Fibroblast of peridontal ligament (primary cell): ENCODE results near the gene WNT8A.
"Not testable (repeated sequence)": the region's sequence is repeated elsewhere in the genome, so short reads cannot be mapped to it uniquely, and the experiment has no call there.

ENCODE experiments used
- DNase-seq: peaks from one replicate; pipeline ENCODE4 v3.0.0-alpha.2; 2010; ENCODE audit errors: extremely low read depth

WNT8A gene

GRCh38 chr5:138083702-138084101 lies at the start of gene WNT8A:
TSS of gene WNT8A (plus strand) at chr5:138084033. CDS start at chr5:138084128, 95 bp downstream.
- no peak for DNase-seq

DNA sequence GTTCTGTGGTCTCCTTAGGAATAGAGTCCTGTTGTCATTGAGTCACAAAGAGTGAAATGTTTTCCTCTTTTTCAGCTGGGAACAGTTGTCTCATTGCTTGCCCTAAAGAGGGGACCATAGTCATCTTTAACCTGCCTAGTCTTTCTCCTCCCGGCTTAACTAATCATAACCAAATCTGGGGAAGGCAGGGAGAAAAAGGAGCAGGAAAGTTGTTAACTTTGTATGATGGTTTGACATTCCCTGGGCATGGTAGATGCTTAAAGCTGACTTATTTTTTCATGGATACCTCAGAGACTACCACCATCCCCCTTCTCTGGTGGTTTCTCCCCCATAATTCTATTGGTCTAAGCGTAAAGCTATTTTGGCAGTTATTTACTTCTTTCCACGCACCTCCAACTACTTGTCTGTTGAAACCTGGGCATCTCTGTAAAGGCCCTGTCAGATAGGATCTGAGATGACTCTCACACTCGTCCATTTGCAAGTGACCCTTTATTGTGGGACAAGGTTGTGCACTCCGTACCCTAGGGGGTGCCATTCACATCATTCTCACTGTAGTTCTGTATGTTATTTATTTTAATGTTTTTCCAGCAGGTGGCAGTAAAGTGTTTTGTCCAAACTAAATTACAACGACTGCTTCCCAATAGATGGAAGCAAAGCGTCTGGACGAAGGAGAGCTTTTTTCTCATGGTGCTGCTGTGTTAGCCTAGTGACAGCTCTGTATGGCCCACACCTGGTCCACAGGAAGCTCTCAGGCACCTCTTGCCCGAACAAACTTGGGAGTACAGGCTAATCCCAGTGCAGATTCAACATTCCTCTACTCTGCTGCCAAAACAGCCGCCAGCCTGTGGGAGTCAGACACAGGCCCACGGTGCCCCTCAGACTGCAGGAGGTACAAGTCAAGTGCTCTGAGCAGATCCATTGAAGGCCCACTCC lies 48.0 kb upstream of the WNT8A start:
- DNase-seq: peak; percentile 92

- no peak for DNase-seq
These were observed 46.6 kb upstream of the WNT8A start for GRCh38 chr5:138037271-138037670.

DNA sequence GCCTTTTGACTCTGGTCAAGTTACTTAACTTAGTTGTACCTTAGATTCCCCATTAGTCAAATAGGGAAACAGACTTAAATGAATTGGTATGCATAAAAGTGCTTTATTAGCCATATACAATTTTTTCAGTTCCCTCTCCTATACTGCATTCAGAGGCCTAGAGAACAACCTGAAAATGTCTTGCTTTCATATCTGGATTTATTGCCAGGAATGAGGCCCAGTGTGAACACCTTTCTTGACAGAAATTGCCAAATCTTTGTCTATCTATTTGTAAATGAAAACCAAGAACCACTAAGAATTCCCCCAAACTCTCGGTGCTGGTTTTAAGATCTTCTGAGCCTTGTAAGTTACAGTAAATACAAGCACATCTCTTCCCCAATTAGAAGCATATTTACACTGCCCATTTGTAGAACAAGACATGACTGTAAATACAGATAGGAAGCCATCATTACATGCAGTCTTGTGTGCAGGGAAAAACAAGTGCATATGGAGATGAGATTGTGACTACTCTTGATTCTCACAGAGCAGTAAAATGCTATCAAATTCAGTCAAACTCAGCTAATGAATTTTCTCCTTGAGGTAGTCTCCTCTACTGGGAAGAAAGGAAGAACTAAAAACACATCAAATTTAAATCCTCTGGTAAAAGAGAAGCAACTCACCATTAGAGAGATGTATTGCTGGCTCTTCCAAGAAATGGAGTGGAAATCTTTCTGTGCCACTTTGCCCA lies 45.8 kb upstream of the WNT8A start:
- no peak for DNase-seq

DNA sequence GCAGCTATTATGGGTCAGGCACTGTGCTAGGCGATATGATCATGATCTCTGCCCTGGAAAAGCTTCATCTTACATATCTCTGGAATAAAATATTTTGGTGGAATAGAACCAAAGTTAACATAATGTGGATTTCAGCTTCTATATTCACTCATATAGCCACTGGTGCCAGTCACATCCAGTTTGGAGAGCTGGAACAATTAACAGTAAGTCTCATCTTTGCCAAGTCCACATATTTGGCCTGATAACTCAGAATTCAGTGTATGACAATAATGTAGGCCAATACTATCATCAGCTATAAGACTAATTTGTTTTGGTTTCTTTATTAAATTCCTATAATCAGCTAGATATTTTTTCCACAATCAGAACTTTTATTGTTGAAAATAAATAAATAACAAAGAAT lies 45.0 kb upstream of the WNT8A start:
- DNase-seq: no peak

- DNase-seq: not testable (repeated sequence)
These were observed 38.5 kb upstream of the WNT8A start for GRCh38 chr5:138045283-138045682.

- no peak for DNase-seq
These were observed 32.2 kb upstream of the WNT8A start for GRCh38 chr5:138051441-138052296.

DNA sequence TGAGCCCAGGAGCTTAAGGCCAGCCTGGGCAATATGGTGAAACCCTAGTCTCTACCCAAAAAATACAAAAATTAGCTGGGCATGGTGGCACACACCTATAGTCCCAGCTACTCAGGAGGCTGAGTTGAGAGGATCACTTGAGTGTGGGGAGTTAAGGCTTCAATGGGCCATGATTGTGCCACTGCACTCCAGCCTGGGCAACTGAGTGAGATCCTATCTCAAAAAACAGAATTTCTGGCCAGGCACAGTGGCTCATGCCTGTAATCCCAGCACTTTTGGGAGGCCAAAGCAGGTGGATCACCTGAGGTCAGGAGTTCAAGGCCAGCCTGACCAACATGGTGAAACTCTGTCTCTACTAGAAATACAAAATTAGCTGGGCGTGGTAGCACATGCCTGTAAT lies 31.1 kb upstream of the WNT8A start:
- not testable (repeated sequence) for DNase-seq

DNA sequence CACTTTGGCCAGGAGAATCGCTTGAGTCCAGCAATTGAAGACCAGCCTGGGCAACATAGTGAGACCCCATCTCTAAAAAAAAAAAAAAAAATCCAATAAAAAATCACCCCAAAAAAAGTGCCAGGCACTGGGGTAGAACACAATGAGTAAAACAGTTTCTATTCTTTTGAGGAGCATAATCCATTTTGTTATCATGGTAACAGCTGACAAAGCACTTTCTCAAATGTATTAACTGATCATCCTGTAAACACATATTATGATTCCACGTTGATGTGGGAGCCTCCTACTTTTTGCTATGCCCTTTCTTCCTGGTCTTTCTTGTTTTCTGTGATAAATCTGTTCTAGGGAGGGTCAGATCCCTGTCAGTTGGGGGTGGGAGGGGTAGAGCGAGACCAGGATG lies 30.3 kb upstream of the WNT8A start:
- DNase-seq: no peak

GRCh38 chr5:138054206-138054605 lies 29.6 kb upstream of the WNT8A start:
- no peak for DNase-seq

DNA sequence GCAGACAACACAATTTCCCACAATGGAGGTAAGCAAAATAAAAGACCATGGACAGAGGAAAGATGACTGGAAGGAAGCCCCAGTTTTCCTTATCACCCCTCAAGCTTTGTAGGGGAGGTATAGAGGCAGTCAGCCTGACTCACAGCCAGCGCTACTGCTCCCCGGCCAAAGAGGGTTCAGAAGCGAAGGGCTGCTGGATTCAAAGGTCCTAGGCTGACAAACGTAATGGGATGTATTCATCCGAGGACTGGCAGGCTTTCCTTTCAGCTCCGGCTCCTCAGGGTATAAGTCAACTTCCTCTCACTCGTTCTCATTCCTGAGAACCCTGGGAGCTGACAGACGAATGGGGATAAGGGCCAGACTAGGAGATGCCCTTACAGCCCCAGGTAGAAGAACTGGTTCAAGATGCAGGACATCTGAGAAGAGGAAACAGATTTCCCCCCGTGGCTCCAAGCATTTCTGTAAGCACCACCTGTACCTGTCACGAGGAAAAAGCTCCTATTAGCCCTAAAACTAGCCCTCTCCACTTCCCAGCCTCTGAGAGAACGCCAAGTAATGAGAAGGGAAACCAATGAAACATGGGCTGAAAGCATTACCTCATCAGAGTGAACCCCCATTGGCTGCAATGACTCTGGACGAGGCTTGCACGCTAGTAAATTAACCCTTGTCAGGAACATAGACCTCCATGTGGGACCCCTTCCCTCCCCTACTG lies 28.8 kb upstream of the WNT8A start:
- DNase-seq: no peak

DNA sequence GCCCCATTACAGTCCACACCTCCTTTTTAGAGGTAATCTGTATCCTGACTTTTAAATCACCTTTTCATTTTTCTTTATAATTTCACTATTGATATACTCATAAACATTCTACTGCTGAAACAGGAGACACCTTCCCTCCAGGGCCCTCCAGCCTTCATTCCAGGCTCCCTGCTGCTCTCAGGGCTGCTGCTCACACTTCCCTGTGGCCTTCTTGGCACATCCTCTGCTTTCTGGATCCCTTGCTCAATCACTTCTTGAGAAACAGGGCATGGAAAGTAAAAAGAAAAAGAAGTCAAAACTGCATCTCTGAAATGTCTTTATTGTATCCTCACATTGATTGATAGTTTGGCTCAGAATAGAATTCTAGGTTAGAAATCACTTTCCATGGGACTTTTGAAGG lies 19.3 kb upstream of the WNT8A start:
- peak; percentile 26 for DNase-seq

- no peak for DNase-seq
These were observed 18.7 kb upstream of the WNT8A start for GRCh38 chr5:138065102-138065501.

DNA sequence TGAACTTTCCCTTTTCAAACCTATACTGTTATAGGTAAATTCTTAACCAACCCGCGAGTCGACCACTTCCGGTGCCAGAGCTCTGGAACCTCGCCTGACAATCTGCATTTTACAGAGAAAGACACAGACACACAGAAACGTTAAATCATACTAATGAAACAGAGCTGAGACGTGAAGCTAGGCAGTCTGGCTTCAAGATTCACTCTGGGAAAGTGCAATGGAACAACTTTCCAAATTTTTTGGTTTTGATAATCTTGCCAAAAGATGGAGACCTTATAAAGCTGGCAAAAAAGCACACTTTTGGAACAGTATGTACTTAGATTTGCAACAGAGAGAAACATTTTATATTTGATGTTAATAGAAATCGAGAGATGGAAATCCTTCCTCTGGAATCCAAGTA lies 15.9 kb upstream of the WNT8A start:
- DNase-seq: no peak

GRCh38 chr5:138068742-138069600 lies 14.9 kb upstream of the WNT8A start:
- peak; percentile 78 for DNase-seq

DNA sequence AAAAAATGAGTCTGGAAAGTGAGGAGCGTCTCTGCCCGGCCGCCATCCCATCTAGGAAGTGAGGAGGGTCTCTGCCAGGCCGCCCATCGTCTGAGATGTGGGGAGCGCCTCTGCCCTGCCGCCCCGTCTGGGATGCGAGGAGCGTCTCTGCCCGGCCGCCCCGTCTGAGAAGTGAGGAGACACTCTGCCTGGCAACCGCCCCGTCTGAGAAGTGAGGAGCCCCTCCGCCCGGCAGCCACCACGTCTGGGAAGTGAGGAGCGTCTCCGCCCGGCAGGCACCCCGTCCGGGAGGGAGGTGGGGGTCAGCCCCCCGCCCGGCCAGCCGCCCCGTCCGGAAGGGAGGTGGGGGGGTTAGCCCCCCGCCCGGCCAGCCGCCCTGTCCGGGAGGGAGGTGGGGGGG lies 13.8 kb upstream of the WNT8A start:
- DNase-seq: not testable (repeated sequence)

GRCh38 chr5:138077064-138077696 lies 6.7 kb upstream of the WNT8A start:
- DNase-seq: peak; percentile 76

DNA sequence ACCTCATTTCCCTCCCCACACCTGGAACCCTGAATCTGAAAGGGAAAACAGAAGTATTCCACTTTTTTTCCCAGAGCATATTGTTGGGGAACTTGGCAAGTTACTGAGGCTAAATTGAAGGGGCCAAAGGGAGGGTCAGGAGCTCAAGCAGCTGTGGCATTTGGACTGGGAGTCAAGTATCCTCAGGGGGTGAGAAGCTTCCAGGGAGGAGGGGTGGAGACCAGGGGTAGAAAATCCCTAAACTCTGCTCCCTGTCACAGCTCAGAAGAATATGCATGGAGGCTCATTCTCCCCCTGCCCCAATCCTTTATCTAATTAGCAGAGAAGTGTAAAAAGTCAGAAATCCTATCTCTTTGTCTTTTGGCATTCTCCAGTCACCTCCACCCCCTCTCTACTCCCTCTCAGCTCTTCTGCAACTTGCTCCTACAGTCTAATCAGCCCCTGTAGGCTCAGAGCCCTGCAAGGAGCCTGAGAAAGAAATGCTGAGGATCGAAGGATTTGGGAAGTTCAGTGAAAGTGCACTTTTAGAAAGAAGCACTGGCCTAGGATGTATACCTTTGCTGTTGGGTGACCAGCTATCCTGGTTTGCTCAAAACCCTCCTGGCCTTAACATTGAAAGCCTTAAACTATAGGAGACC lies 5.7 kb upstream of the WNT8A start:
- no peak for DNase-seq

DNA sequence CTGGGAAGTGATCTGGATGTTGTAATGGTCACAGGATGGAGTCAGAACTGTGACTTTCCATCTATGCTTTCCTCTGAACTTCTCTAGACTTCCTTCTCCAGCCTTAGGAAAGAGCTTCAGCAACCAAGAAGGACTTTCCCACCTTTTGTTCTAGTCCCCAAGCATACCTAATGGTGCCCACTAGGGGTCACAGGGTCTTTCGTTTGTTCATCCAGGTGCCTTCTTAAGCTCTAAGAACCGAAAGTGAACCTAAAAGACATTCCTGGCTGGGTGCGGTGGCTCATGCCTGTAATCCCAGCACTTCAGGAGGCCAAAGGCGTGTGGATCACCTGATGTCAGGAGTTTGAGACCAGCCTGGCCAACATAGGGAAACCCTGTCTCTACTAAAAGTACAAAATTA lies 1.8 kb upstream of the WNT8A start:
- no peak for DNase-seq
